Right cardiac atrium (tissue), 5 donors: ENCODE results near the gene TAF1D. TPM values are rescaled to one million over a fixed set of nuclear protein-coding genes. Genes with fewer than 3 reads are reported as not detected.
"Not testable (repeated sequence)": the region's sequence is repeated elsewhere in the genome, so short reads cannot be mapped to it uniquely, and the experiment has no call there.

Source experiments
- ATAC-seq, 2 donors: fragments of 200-7000 bp; cut with Tn5 transposase; one replicate each; pipeline versions ENCODE4 v1.8.0 to v1.9.1; 2020; ENCODE audit warnings: moderate library complexity in 2 of 2, mild to moderate bottlenecking in 1 of 2
- DNase-seq, 3 donors: peaks; one replicate each; pipeline ENCODE4 v3.0.0-alpha.2; 2020
- H3K27ac ChIP-seq: one replicate; pipeline ENCODE4 v1.5.1; 2013; ENCODE audit warnings: mild to moderate bottlenecking, low read length, control low read depth, moderate library complexity
- H3K27me3 ChIP-seq: one replicate; pipeline ENCODE4 v1.6.1; 2013; ENCODE audit not compliant: control insufficient read depth, insufficient read depth
- H3K4me1 ChIP-seq: one replicate; pipeline ENCODE4 v1.6.1; 2013; ENCODE audit warnings: low read length; ENCODE audit not compliant: control insufficient read depth, insufficient read depth
- H3K4me3 ChIP-seq: one replicate; pipeline ENCODE4 v1.5.1; 2013; ENCODE audit warnings: low read length, control low read depth
- H3K9me3 ChIP-seq: one replicate; pipeline ENCODE4 v1.6.1; 2013; ENCODE audit warnings: low read length; ENCODE audit not compliant: control insufficient read depth
- WGBS: extraction: QIAGEN DNeasy Blood & Tissue Kit; methylation state at CpG from one replicate; pipeline ENCODE4 v1.1.7; 2013; 5-methylcytosine and 5-hydroxymethylcytosine counted together
- intact Hi-C, 4 donors: fragments of 100-400 bp; cut with DNase I; formaldehyde crosslinking; loops; one replicate each; pipeline versions ENCODE4 v1.11.0 to v1.14.0; 2022 to 2023
- polyA plus RNA-seq: library from polyadenylated mRNA; stranded (reverse); fragments of 200-250 nt; gene quantifications from one replicate; pipeline ENCODE4 v1.2.3, GENCODE V29; 2013
- total RNA-seq, 4 donors: library from RNA; stranded (reverse); fragmentation: NEBNext Ultra II Directional; extraction: Animal tissue kit (Norgen Biotek cat#: 25700); gene quantifications; one replicate each; pipeline ENCODE4 v1.2.1, GENCODE V29; 2021
- donor health status: healthy with polysubstance abuse.
- donor health status: DM: no; HTN: yes; CAD: no.
- donor health status: DM: no; HTN: no; CAD: no.
- donor health status: DM: no; HTN: yes; CAD: no; lungs with severe emphysema.
- donor health status: DM: yes; HTN: yes; CAD: no.

The TAF1D gene
- total and polyA plus RNA-seq, 5 donors, result 36.2 to 52.1 (median 37.6) TPM

DNA sequence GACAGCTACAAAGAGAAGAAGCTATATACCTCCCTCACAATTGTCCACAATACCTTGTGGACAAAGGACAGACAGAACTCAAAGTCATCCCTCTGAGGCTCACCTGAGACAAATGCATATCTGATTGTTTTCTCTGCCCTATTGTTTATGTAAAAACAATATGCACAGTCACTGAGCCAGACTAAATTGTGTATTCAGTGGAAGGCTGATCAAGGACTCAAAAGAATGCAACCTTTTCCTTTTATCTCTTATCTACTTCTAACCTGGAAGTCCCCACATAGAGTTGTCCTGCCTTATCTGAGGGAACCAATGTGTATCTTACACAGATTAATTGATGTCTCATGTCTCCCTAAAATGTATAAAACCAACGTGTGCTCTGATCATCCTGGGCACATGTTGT lies 28.9 kb upstream of the TAF1D start:
- H3K27me3 ChIP-seq, result no peaks in the 10 kb centered on the region
- H3K4me1 ChIP-seq, result no peaks in the 10 kb centered on the region
- intact Hi-C loops, result no loop called here
- no peaks in the 10 kb centered on the region for H3K9me3 ChIP-seq
- 31% methylated on average over 1 of the region's 1 CpG for WGBS
- no peak overlapping the region for H3K27ac ChIP-seq
- ATAC-seq (no peak), DNase-seq (no peak)
- H3K4me3 ChIP-seq, result no peak overlapping the region

DNA sequence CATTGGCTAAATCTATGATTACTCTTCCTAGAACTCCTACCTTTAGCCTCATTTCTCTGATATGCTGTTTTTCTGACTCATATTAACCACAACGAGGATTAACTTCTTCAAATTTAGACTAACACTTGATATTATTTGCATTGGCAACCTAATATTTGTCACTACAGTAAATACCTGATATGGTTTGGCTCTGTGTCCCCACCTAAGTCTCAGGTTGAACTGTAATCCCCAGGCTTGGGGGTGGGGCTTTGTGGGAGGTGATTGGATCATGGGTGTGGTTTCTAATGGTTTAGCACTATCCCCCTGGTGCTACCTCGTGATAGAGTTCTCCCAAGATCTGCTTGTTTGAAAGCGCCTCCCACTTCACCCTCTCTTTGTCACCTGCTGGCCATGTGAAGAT lies 25.7 kb upstream of the TAF1D start:
- ATAC-seq (no peak), DNase-seq (no peak)
- no peaks in the 10 kb centered on the region for H3K9me3 ChIP-seq
- H3K4me1 ChIP-seq, result no peaks in the 10 kb centered on the region
- WGBS, result 83% methylated on average over 3 of the region's 3 CpGs
- no peaks in the 10 kb centered on the region for H3K27me3 ChIP-seq
- intact Hi-C loops, result no loop called here
- no peak overlapping the region for H3K4me3 ChIP-seq
- no peak overlapping the region for H3K27ac ChIP-seq

DNA sequence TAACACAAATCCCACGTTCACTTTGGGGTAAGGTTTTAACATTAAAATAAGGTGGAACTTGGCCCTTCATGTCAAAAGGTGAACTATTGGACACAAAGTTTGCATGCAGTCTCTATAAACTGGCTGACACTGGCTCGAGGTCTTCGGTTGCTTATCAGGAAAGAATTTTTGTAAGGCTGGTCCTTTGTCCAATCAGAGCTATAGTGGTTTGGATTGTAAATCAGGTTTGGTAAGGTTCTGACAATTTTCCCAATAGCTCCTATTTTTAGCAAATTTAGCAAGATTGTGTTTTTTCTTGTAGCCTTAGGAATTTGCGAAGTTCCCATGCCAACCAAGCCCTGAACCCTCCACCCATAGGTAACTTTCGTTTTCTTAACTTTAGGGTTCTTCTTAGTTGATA lies 25.2 kb upstream of the TAF1D start:
- ATAC-seq, result no peak
- 76% methylated on average over 5 of the region's 5 CpGs for WGBS
- H3K27ac ChIP-seq, result no peak overlapping the region
- intact Hi-C loops, result no loop called here
- DNase-seq, result no peak
- no peaks in the 10 kb centered on the region for H3K9me3 ChIP-seq
- no peaks in the 10 kb centered on the region for H3K27me3 ChIP-seq
- no peaks in the 10 kb centered on the region for H3K4me1 ChIP-seq
- H3K4me3 ChIP-seq, result no peak overlapping the region

DNA sequence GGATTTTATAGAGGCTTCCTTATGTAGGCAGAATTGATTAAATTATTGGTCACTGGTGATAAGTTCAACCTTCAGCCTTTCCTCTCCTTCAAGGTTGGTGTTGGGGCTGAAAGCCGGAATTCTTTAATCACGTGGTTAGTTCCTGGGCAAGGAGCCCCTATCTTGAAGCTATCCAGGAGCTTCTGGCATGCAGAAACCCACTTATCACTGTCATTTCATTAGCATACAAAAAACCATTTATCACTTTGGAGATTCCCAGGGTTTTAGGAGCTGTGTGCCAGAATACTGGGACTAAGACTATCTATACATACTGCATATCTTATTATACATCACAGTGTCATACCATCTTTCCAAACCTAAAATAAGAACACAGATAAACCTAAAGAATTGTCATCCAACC lies 24.3 kb upstream of the TAF1D start:
- intact Hi-C loops, result no loop called here
- Histone ChIP-seq H3K27me3 (no peaks in the 10 kb centered on the region), H3K9me3 (no peaks in the 10 kb centered on the region), H3K27ac (no peak overlapping the region), H3K4me3 (no peak overlapping the region), H3K4me1 (no peaks in the 10 kb centered on the region)
- no peak for DNase-seq
- no peak for ATAC-seq
- 40% methylated on average over 2 of the region's 2 CpGs for WGBS

DNA sequence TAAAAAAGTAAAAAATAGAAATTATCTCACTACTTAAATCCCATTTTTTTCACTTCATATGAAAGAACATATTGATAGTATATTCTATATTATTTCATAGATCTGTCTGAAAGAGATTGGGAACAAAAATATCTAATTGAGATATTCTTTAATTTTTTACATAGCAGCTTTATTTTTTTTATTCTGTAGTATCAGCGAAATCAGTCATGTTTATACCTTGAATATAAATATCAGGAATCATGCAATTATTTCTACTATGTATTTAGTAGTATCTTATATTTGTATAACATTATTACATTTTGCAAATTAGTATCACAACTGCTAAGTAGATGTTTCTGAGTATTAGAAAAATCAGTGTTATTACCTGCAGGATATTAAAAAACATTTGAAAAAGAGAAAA lies 20.6 kb upstream of the TAF1D start:
- no peak overlapping the region for H3K27ac ChIP-seq
- ATAC-seq (no peak), DNase-seq (no peak)
- intact Hi-C loops, result no loop called here
- WGBS, result 99% methylated on average over 1 of the region's 1 CpG
- no peaks in the 10 kb centered on the region for H3K4me1 ChIP-seq
- no peaks in the 10 kb centered on the region for H3K9me3 ChIP-seq
- no peak overlapping the region for H3K4me3 ChIP-seq
- no peaks in the 10 kb centered on the region for H3K27me3 ChIP-seq

DNA sequence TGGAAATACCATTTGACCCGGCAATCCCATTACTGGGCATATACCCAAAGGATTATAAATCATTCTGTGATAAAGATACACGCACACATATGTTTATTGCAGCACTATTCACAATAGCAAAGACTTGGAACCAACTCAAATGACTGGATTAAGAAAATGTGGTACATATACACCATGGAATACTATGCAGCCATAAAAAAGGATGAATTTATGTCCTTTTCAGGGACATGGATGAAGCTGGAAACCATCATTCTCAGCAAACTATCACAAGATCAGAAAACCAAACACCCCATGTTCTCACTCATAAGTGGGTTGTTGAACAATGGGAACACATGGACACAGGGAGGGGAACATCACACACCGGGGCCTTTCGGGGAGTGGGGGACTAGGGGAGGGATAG lies 17.8 kb upstream of the TAF1D start:
- H3K4me1 ChIP-seq, H3K9me3 ChIP-seq, DNase-seq, intact Hi-C loops, H3K27ac ChIP-seq, H3K27me3 ChIP-seq, H3K4me3 ChIP-seq, ATAC-seq: not testable (repeated sequence)
- WGBS, result 94% methylated on average over 4 of the region's 4 CpGs

DNA sequence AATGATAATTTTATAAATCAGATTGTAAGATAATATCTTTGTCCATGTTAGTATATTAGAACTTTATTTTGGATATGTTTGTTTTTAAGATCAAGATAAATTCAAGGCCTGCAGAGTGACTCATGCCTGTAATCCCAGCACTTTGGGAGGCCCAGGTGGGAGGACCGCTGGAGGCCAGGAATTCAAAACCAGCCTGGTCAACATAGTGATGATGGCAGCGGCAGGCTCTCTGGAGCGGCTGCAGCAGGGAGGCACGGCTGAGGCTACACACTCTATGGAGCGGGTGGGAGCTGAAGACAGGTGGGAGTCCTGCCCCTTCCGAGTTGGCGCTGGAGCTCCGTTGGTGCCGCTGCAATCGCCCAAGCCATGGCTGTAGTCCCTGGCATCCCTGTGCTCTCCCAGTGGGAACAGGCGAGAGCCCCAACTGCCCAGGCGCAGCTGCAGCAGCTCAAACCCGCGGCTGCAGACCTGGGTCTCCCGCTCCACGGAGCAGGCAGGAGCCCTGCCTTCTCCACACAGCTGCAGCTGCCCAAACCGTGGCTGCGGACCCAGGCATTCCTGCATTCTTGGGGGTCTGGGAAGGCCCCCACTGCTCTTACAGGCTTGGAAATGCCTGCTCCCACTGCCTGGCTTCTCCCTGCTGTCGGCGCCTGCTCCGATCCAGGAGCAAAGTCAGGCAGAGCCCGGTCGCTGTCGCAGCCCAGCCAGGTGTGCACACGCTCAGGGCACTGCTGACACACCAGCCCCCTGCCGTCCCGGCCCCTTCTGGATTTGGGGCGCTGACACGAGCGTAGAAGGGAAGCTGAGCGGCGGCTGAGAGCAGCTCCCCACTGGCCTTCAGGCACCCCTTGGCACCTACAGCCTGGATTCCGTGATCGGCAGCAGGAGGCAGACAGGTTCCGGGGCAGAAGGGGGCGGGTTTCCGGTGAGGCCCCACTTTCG lies 16.9 kb upstream of the TAF1D start:
- DNase-seq (peak in 1 of 3 donors; percentile 50), ATAC-seq (peak in 1 of 2 donors; percentile 26)
- Histone ChIP-seq H3K9me3 (no peaks in the 10 kb centered on the region), H3K27ac (no peak overlapping the region), H3K4me1 (no peaks in the 10 kb centered on the region), H3K4me3 (no peak overlapping the region), H3K27me3 (no peaks in the 10 kb centered on the region)
- 94% methylated on average over 38 of the region's 38 CpGs for WGBS
- intact Hi-C loops, result no loop called here

DNA sequence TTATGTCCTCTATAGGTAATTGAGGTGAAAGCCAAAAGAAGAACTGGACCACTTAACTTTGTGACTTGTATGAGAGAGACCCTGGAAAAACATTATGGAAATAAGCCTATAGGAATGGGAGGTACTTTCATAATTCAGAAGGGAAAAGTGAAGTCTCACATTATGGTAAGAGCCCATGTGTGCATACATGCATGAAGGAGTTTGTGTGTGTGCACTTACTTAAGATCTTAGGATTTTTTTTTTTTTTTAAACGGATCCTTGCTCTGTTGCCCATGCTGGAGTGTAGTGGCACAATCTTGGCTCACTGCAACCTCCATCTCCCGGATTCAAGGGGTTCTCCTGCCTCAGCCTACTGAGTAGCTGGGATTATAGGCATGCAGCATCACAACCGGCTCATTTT lies 16.0 kb upstream of the TAF1D start:
- ATAC-seq (no peak), DNase-seq (no peak)
- H3K9me3 ChIP-seq, result no peaks in the 10 kb centered on the region
- 89% methylated on average over 3 of the region's 3 CpGs for WGBS
- H3K4me1 ChIP-seq, result no peaks in the 10 kb centered on the region
- intact Hi-C loops, result no loop called here
- no peak overlapping the region for H3K4me3 ChIP-seq
- no peak overlapping the region for H3K27ac ChIP-seq
- H3K27me3 ChIP-seq, result no peaks in the 10 kb centered on the region

DNA sequence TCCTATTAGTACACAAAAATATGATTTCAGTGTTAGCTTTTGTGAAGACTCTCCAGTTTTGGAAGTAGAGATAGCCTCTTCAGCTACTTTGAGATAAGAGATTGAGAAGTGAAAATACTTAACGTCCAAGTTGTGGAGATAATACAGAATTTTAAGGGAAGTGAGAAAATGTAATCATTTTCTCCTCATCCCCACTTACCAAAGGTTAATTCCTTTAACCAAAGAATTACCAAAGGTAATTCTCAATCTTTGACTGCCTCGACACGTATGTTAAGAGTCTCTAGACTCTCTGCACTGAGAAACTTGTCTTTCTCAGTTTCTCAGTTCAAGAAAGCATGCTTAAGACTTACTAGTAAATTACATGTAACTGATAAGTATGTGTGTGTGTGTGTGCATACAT lies 15.5 kb upstream of the TAF1D start:
- Histone ChIP-seq H3K27me3 (no peaks in the 10 kb centered on the region), H3K4me1 (no peaks in the 10 kb centered on the region), H3K9me3 (no peaks in the 10 kb centered on the region), H3K4me3 (no peak overlapping the region), H3K27ac (no peak overlapping the region)
- intact Hi-C loops, result no loop called here
- ATAC-seq (no peak), DNase-seq (no peak)
- WGBS, result 65% methylated on average over 3 of the region's 3 CpGs

DNA sequence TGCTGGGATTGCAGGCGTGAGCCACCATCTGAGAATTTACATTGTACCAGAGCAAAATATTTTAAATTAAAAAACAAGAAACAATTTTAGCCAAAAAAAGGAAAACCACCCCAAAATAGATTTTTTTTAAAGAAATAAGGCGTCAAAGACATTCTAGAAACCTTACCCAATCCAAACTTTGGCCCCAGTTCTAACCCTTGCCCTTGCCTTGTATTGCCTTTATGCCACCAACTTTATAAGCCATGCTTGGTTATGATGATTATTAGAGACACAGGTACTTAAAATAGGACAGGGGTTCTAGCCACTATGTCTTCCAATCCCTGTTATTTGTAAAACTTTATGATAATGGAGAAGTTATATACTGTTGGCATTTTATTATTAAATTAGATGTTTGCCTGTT lies 11.9 kb upstream of the TAF1D start:
- no peaks in the 10 kb centered on the region for H3K9me3 ChIP-seq
- H3K4me3 ChIP-seq, result no peak overlapping the region
- DNase-seq (no peak), ATAC-seq (no peak)
- 94% methylated on average over 2 of the region's 2 CpGs for WGBS
- H3K4me1 ChIP-seq, result no peaks in the 10 kb centered on the region
- intact Hi-C loops, result no loop called here
- no peak overlapping the region for H3K27ac ChIP-seq
- H3K27me3 ChIP-seq, result no peaks in the 10 kb centered on the region

DNA sequence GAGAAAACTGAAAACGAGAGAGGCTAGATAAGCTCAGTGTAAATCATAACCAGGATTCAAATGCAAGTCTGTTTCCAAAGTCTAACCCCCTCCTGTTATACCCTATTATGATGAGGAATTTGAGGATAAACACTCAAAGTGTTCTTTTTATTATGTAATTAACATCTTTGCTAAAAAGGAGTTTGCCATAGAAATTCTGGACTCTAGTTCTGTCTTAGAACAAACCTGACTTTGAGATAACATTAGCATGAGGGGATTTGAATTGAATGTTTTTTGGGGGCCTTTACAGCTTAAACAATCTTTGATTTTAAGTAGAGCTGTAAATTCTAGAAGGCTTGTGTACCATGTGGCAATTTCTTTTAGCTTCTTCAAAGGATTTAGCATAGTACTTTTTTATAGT lies 9.7 kb upstream of the TAF1D start:
- no peak for ATAC-seq
- no peak overlapping the region for H3K4me3 ChIP-seq
- H3K27me3 ChIP-seq, result no peaks in the 10 kb centered on the region
- H3K27ac ChIP-seq, result no peak overlapping the region
- no peaks in the 10 kb centered on the region for H3K4me1 ChIP-seq
- no peaks in the 10 kb centered on the region for H3K9me3 ChIP-seq
- intact Hi-C loops, result no loop called here
- WGBS, result 71% methylated on average over 1 of the region's 1 CpG
- no peak for DNase-seq

DNA sequence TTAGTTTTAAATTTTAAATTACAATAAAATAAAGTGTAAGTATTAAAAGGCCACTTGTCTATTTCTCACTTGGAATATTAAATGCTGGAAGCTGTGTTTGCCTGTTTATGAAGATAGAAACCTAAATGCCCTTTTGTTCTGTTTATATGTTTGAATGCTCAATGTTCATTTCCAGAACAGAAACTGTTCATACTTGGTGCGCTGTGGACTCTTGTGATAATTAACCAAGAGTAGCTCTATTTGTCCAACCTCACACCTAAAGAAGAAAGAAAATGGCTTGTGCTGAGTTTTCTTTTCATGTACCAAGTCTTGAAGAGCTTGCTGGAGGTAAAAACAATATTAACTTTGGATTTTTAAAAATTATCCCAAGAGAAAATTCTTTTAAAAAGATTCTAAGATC lies 5.8 kb upstream of the TAF1D start:
- Histone ChIP-seq H3K4me1 (peaks cover 2% of the 10 kb centered on the region), H3K4me3 (no peak overlapping the region), H3K27me3 (no peaks in the 10 kb centered on the region), H3K9me3 (no peaks in the 10 kb centered on the region), H3K27ac (no peak overlapping the region)
- 93% methylated on average over 1 of the region's 1 CpG for WGBS
- intact Hi-C loops, result no loop called here
- ATAC-seq (no peak), DNase-seq (no peak)
